Cardiac fibroblast (primary cell): Measurements from ENCODE around the gene FRAS1.
"Not testable (repeated sequence)": the region's sequence is repeated elsewhere in the genome, so short reads cannot be mapped to it uniquely, and the experiment has no call there.

Experiments
- DNase-seq, 2 donors: peaks; one replicate each; pipeline versions ENCODE4 v3.0.0 to v3.0.0-alpha.2; 2010; ENCODE audit warnings: low read depth in 2 of 2
- H3K4me3 ChIP-seq, 2 donors: replicated peaks in 1 of 2; 1 replicate in 1 of 2; 2 replicates in 1 of 2; pipeline ENCODE4 v1.5.1; 2011; ENCODE audit warnings: low read depth in 2 of 2, low read length in 2 of 2, mild to moderate bottlenecking in 2 of 2, moderate library complexity in 1 of 2
- CTCF ChIP-seq: IDR thresholded peaks from one replicate; pipeline ENCODE4 v1.5.1; 2011; ENCODE audit warnings: low read depth, mild to moderate bottlenecking, low read length, inconsistent platforms

Gene FRAS1

DNA sequence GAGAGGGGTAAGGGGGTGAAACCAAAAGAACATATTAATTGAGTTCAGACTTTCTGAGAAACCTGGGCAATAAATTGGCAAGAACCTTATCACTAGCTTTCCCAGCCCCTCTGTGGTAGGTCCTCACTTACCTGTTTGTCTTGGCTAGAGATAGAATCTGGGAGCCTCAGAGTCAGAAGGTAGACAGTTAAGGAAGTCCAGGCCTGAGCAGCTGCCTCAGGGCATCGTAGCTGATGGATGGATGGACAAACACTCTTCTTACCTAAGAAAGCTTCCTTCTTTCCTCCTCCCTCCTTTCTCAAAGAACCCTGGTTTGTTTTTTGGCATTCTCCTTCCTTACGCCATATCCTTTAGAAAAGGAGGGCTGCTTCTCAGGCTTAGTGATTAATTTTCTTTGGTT lies 24.4 kb downstream of the FRAS1 start:
- no peak for DNase-seq
- H3K4me3 ChIP-seq = no peak overlapping the region
- no peak for TF ChIP-seq CTCF

DNA sequence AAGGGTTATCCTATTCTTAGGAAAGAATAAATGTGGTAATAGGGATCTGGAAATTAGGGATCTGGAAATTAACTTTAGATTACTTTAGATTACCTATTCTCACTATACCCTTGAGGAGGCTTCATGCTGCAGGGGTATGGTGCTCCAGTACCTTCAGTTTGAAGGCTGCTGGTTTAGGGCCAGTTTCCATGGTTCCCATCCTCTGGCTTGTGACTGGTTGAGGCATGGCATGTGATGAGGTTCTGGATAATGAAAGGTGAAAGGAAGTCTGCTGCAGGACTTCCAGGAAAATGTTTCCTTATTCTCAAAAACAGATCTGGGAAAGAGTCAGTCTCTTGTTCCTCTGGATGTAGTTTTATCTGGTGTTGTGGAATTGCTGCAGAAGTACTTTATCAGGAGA lies 25.9 kb downstream of the FRAS1 start:
- DNase-seq = no peak
- no peak for TF ChIP-seq CTCF
- H3K4me3 ChIP-seq = no peak overlapping the region

DNA sequence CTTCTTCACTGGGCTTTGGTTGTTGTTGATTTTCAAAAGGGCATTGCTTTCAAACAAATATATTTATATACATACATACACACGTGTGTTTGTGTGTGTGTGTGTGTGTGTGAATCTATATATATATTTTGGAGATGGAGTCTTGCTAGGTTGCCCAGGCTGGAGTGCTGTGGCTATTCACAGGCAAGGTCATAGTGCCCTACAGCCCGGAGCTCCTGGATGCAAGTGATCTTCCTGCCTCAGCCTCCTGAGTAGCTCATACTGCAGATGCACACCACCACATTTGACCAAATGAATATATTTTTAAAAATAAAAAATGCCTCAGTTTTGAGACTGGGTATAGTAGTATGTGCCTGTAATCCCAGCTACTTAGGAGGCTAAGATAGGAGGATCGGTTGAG lies 34.4 kb downstream of the FRAS1 start:
- no peak for TF ChIP-seq CTCF
- H3K4me3 ChIP-seq = no peak overlapping the region
- DNase-seq = no peak

DNA sequence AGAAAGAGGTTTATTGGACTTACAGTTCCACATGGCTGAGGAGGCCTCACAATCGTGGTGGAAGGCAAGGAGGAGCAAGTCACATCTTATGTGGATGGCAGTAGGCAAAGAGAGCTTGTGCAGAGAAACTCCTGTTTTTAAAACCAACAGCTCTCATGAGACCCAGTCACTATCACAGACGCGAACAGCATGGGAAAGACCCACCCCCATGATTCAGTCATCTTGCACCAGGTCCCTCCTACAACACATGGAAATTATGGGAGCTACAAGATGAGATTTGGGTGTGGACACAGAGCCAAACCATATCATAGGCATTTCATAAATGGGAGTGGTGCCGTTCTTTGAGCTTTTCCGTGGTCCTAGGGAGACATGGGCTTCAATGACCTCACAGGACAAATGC lies 35.2 kb downstream of the FRAS1 start:
- H3K4me3 ChIP-seq, DNase-seq: not testable (repeated sequence)

DNA sequence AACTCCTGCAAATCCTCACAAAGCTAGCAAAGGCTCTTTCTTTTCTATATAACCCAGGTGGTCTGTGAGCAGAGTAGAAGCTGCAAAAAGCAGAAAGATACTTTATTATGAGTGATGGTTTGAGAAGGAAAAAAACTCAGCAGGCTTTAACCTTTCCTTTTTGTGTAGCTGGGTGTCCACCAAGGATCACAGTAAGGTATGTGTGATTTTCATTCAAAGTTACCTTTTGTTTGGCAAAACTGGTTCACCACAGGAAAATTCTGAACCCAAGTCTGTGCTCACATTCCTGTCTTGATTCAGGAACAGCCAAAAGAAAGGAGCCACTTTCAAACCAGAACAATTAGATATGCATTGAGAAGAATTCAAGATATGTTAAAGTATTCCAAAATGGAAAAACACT lies 35.7 kb downstream of the FRAS1 start:
- no peak for TF ChIP-seq CTCF
- DNase-seq = no peak
- no peak overlapping the region for H3K4me3 ChIP-seq

DNA sequence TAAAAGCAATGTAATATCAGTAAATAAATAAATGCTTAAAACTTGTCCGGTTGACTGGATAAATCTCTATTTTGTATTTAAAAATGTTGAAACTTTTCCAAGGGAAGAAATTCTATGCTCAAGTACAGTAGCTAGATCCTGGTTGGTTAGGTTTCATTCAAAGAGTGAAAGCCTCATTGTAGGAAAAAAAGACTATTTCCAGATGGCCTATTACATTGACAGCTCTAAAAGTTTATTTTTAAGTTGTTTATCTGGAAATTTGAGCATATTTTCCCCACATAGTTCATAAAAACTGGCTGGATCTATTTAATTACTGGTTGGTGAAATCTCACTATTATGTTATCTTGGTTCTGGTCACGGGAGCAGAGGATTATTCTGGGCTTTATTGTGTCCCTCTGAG lies 38.0 kb downstream of the FRAS1 start:
- no peak for TF ChIP-seq CTCF
- no peak overlapping the region for H3K4me3 ChIP-seq
- DNase-seq = no peak

- no peak for TF ChIP-seq CTCF
Observed at GRCh38 chr4:78099058-78099457, 41.9 kb downstream of the FRAS1 start.

More at GRCh38 chr4:78099058-78099457, 41.9 kb downstream of the FRAS1 start:
- no peak for DNase-seq
- H3K4me3 ChIP-seq = no peak overlapping the region
